HG02870 (cell line): Measurements from ENCODE around the gene ERI3.
A peak's percentile ranks its signal among the peaks of the same experiment; 100 is the strongest.

Experiments used
- ATAC-seq: cut with Tn5 transposase; IDR thresholded peaks from one replicate; pipeline ENCODE4 v1.9.1; 2021; ENCODE audit warnings: mild to moderate bottlenecking, moderate library complexity; ENCODE audit not compliant: unreplicated experiment

ERI3 gene

DNA sequence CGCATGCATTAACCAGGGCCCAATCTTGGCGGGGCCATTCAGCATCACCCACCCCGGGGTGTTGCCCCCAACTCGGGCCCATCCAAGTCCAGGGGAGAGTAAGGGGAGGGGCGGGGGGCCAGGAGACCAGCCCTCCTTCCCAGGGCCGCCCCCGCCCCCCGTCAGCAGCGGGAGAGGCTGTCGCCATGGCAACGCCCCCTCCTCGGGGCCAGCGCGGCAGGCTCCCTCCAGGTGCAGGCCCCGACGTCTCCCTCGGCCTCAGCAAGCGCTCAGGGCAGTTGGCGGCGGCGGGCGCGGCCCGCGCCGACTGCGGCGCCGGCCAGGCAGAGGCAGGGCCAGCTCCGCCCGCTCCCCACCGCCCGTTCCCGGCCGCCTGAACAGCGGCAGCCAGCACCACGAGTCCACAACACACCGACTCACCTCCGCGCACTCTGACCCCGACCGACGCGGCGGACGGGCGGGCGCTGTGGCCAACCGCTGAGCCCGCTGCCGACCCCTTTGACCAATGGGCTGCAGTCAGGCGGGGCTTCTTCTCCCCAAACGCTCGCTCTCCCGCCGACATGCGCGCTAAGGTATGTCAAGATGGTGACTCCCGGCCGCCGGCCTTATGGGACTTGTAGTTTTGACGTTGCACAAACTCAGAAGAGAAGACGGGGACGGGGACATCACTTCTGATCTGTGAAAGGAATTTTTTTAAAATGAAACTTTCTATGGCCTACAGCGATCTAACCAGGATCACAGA lies at the start of gene ERI3:
TSS of gene ERI3 (minus strand) at position 418 of the 742 bp plus-strand sequence. CDS start at position 187, 231 bp downstream.
- ATAC-seq: peak; percentile 98

DNA sequence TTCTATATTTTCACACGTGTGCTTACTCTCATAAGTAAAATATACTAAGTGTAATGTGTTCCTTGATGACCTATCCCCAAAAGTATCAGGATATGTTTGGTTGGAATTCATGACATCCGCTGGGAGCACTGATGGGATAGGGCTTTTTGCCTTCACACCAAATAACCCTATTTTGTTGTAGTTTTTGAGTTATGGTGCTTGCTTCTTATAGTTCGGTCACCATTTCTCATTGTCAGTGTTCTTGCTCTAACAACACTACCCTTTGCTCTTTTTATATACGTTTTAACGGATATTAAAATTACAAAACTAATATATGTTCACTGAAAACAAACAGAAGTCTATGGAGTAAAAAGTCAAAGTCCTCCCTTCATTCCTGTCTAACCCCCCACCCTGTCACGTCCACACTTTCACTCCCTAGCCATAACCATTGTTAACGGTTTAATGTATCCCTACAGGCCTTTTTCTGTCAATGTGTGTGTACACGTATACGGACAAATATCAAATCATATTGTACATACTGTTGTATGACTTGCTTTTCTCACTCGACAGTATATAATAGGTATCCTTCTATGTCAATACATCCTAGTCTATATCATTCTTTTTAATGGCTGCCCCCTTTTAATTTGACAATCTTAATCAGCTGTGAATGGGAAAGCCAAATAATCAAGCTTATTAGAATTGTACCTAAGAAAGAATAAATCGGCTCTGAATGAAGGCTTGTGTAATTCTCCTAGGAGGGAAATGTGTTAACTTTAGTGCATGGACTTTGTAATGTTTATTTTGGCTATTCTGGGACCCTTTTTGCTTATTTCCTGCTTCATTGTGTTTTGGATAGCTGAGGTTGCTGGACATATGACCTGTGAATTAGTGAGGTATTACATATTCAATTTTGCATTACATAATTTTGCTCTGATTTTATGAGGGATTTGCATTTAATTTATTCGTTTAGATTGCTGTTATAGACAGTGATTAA lies 46.5 kb upstream of the ERI3 start:
- no peak for ATAC-seq

DNA sequence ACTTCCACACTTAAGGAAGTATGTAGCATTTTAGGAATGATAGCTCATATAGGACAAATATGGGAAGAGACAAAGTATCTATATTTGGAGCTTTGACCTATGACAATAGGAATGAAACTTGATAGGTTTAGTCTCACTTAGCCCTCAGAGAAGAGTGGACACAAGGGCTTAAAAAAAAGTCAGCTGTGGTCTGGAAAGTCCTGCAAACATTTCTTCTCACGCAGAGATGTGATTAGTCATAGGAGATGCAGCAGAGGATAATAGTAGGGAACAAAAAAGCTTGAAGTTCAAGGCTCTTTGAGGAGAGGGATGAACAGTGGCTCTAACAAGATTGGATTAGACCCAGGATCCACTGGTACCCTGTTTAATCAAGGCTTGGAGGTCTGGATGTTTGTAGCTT lies 35.2 kb upstream of the ERI3 start:
- no peak for ATAC-seq

DNA sequence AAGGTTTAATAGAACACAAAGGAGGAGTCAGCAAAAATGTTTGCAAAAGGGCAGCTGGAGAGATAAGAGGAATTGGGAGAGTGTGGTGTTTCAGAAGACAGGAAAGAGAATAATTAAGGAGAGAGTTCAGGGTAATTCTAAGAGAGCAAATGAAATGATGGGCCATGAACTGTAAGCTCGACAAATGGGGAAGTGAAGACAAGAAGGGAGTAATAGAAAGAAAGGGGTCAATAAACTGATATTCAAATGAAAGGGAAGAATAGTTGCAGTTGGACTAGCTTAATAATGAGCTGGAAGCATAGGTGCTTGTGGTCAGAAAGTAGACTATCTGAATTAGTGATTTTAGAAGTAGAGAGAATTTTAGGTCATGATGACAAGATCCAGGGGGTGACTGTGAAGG lies 34.4 kb upstream of the ERI3 start:
- no peak for ATAC-seq

GRCh38 chr1:44388551-44388950 lies 33.5 kb upstream of the ERI3 start:
- no peak for ATAC-seq

GRCh38 chr1:44380666-44381177 lies 25.7 kb upstream of the ERI3 start:
- ATAC-seq: no peak

- ATAC-seq: no peak
Observed at GRCh38 chr1:44377925-44378784, 23.1 kb upstream of the ERI3 start.

DNA sequence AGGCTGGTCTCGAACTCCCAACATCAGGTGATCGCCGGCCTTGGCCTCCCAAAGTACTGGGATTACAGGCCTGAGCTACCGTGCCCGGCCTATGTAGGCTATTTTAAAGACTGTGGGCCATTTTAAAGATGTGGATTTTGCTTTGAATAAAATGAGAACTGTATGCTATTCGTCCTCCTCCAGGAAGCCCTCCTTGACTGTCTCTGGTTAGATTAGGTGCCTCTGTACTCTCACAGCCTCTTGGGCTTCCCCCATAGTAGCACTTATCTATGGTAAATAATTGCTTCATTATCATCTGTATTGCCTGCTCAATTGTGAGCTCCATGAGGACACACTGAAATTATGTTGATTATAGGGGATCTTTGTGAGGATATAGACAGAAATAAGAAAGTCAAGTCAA lies 20.5 kb upstream of the ERI3 start:
- no peak for ATAC-seq

DNA sequence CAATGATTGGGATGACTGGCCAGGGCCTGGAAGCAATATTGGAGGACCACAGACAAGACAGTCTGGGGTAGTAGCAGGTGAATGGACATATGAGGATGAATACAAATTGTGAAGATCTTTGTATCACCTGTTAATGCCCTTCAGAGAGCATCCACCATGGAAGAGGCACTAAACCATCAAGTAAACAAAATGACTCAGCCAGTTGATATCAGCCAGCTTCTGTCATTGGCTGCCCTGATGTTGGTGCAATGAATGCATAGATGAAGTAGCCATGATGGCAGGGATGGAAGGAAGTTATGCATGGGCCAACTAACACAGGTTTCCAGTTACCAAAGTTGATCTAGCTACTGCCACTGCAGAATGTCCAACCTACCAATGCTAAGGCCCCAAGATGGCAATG lies 16.1 kb upstream of the ERI3 start:
- no peak for ATAC-seq

DNA sequence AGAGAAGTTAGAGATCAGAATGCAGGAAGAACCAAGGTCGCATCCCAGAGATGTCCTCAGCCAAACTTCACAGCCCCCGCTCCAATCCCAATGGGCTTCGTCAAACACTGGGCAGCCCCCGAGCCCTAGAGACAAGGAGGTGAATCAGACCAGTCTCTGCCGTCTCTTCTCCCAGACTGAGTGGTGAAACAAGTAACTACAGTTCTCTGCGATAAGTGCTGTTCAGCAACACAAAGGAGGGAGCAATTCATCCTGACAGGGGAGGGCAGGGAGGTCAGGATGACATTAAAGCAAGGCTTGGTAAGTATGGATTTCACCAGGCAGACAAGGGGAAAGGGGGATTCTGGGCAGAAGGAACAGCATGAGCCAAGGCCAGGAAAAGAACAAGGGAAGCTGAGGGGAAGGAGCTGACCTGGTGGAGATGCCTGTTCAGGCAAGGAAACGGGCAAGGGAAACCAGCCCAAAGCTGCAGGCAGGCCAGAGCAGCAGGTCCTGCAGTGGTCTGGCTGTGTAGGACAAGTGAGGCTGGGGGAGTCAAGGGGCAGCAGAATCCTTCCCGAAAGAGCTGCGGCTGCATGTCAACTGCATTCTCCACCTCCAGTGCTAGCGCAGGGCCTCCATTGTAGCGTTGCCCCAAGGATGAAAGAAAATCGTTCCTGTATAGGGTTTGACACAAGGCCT lies 13.6 kb upstream of the ERI3 start:
- no peak for ATAC-seq

DNA sequence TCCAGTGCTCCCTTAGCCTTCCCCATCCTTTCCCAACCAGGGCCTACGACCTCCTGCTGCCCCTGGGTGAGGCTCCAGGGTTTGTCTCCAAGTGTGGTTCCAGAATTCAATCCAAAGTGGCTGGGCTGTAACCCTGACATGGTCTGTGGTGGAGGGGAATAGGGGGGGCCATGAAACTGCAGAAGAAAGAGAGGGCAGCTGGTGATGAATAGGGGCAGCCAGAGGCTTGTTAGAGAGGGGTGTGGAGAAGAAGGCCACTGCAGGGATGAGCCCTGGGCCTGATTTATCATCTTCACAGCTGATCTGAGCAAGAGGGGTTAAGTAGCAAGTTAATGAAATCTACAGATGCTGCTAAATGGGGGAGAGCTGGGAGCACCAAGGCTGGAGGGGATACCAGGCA lies 12.9 kb upstream of the ERI3 start:
- no peak for ATAC-seq

DNA sequence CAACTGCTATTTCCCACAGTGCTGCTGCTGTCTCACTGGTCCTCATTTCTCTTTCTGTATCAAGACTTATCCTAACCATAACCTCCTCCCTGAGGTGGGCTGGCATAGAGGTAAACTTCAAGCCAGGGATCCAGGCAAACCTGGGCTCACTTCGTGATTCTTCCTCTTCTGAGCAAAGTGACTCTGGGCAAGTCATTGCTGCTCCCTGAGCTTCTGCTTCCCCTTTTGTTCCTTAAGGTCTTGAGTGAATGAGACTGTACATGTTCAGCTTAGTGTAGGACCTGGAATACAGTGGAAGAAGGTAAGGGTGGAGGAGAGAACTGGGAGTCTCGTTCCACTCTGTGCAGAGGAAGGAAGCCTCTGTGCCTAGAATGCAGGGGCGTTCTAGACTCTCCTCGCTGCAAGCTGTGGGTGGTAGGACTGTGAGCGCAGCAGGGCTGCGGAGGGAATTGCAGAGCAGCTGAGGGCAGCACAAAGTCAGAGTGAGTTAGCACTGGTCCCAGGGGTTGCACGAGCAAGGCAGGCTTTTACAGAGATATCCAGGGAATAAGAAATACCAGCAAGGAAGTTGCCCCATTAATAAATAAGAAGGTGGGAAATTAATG lies 11.4 kb upstream of the ERI3 start:
- no peak for ATAC-seq

- no peak for ATAC-seq
Observed at GRCh38 chr1:44361478-44361877, 6.4 kb upstream of the ERI3 start.

GRCh38 chr1:44359234-44359935 lies 4.3 kb upstream of the ERI3 start:
- ATAC-seq: no peak

DNA sequence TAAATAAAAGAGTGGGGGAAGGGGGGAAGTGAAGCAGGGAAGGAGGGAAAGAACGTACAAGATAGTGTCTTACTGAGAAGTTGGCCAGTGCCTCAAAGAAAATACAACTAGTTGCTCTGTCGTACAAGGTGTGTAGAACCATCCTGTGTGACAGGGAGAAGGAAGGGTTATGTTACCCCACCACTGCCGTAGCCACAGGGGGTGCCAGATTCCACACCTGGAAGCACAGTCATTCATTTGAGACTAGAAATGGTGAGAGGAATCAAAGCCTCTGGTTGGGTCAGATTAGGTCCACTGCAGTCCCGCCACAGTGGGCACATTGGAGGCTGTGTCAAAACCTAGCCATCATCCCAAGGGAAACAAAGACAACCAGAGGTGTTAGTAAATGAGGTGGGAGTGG lies 2.7 kb upstream of the ERI3 start:
- no peak for ATAC-seq

DNA sequence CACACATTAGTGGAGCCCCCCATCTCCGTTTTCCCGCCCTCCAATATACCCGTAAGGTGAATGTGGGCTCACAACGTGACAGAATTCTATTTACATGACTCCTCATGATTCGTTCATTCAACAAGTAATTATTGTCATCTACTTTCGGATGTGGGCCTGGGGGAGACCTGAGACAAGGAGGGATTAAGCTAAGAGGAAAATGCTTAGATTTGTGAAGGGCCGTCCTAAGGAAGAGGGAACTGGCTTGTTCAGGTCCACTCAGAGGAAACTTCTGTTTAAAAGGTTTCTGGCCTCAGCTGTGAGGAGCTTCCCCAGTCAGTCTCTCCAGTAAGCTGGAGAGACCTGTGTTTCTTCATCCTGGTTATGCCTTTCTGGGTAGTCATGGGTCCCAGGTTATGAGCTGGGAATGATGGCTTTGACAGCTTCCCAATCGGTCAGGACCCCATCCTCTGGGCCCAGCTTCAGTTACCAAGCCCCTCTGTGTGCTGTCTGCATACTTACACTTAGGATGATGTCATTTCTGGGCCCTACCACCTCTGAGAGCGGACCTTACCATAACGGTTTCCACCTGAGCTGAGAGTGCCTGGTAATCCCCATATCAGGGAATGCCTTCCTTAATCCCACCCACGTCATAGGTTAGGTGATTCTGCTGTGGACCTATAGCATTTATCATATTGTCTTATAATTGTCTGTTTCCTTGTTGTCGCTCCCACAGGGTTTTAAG lies 687 bp upstream of the ERI3 start:
- no peak for ATAC-seq

- no peak for ATAC-seq
Observed at GRCh38 chr1:44354268-44354839, 703 bp downstream of the ERI3 start.

DNA sequence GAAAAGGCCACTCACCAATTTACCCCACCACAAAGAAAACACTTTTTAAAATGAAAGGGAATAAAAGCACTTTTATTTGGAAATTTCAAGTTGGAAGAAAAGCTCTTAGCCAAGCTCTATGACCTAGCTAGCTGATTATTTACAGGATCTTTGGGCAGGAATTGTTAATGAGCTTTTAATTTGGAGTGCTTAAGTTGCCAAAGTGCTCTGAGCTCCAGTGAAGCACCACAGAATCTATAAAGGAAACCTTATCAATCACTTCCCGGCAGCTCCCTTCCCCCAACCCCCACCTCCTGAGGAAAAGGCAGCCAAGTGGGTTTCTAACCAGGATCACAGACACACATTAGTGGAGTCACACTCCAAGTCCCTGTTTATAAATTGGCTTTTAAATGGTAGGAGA lies 1.5 kb downstream of the ERI3 start:
- ATAC-seq: no peak
